ENCODE data around the gene FNDC5.

DNA sequence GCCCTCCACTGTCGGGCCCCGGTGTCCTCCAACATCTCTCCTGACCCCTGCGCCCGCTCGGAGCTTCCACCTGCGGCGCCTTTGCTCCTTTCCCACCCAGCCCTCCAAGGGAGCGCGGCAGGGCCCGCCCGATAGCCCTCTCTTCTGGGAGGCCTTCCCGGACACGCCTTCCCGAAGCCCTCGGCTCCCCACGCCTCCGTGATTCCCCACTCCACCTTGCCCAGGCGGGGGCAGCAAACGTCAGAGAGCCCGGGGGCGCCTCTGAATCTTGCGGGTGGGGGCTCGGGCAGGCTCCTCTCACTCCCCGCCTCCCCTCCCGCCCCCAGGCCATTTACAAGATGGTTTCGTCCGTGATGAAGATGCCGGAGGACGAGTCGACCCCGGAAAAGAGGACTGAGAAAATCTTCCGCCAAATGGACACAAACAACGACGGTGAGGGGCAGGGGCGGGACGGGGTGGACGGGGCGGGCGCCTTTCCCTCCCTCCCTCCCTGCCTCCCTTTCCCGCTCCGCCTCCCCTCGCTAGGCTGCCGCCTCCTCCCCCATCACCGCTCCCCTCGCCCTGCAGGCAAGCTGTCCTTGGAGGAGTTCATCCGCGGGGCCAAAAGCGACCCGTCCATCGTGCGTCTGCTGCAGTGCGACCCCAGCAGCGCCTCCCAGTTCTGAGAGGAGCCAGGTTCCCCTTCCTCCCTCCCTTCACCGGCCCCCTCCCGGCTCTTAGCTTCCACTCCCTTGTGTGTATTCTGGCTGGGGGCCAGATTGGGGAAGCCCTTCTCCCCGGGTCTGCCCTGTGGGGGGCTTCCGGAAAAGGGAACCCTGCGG lies 22.7 kb upstream of the FNDC5 start:
- TF ChIP-seq, protein P1, sequence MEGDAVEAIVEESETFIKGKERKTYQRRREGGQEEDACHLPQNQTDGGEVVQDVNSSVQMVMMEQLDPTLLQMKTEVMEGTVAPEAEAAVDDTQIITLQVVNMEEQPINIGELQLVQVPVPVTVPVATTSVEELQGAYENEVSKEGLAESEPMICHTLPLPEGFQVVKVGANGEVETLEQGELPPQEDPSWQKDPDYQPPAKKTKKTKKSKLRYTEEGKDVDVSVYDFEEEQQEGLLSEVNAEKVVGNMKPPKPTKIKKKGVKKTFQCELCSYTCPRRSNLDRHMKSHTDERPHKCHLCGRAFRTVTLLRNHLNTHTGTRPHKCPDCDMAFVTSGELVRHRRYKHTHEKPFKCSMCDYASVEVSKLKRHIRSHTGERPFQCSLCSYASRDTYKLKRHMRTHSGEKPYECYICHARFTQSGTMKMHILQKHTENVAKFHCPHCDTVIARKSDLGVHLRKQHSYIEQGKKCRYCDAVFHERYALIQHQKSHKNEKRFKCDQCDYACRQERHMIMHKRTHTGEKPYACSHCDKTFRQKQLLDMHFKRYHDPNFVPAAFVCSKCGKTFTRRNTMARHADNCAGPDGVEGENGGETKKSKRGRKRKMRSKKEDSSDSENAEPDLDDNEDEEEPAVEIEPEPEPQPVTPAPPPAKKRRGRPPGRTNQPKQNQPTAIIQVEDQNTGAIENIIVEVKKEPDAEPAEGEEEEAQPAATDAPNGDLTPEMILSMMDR (IDR thresholded peaks at IDR 0.05) = peak; percentile 36
- no peak for TF ChIP-seq EZH2phosphoT487 (IDR thresholded peaks at IDR 0.05)
- TF ChIP-seq EZH2 (IDR thresholded peaks at IDR 0.05) = peak; percentile 45
